A673 (cell line): ENCODE measurements around the gene PJA1.

Experiments
- EZH2 ChIP-seq: fragments of 200-600 bp; sonication (generic); IDR thresholded peaks from 2 replicates; pipeline ENCODE4 v1.6.1; 2017; ENCODE audit warnings: borderline replicate concordance, low read depth, mild to moderate bottlenecking, mixed read lengths, antibody characterized with exemption, low read length; ENCODE audit not compliant: poor library complexity, severe bottlenecking
- TF ChIP-seq, protein P1 (sequence below): fragments of 300-800, 200-600 bp; sonication (generic); conservative IDR thresholded peaks from 2 replicates; pipeline ENCODE4 v1.5.1; 2017; ENCODE audit warnings: low read depth, mild to moderate bottlenecking, antibody characterized with exemption, low read length, moderate library complexity, mixed read lengths

- TF ChIP-seq, protein P1, sequence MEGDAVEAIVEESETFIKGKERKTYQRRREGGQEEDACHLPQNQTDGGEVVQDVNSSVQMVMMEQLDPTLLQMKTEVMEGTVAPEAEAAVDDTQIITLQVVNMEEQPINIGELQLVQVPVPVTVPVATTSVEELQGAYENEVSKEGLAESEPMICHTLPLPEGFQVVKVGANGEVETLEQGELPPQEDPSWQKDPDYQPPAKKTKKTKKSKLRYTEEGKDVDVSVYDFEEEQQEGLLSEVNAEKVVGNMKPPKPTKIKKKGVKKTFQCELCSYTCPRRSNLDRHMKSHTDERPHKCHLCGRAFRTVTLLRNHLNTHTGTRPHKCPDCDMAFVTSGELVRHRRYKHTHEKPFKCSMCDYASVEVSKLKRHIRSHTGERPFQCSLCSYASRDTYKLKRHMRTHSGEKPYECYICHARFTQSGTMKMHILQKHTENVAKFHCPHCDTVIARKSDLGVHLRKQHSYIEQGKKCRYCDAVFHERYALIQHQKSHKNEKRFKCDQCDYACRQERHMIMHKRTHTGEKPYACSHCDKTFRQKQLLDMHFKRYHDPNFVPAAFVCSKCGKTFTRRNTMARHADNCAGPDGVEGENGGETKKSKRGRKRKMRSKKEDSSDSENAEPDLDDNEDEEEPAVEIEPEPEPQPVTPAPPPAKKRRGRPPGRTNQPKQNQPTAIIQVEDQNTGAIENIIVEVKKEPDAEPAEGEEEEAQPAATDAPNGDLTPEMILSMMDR, result no peak
- no peak for TF ChIP-seq EZH2
Measured at GRCh38 chrX:69130439-69130838, 34.8 kb downstream of the PJA1 start.
